Measurements from ENCODE around the gene SDR42E2. TPM values are rescaled to one million over a fixed set of nuclear protein-coding genes. Genes with fewer than 3 reads are reported as not detected.

The SDR42E2 gene
- total RNA-seq, 1 donor from 2014 or later = not detected

DNA sequence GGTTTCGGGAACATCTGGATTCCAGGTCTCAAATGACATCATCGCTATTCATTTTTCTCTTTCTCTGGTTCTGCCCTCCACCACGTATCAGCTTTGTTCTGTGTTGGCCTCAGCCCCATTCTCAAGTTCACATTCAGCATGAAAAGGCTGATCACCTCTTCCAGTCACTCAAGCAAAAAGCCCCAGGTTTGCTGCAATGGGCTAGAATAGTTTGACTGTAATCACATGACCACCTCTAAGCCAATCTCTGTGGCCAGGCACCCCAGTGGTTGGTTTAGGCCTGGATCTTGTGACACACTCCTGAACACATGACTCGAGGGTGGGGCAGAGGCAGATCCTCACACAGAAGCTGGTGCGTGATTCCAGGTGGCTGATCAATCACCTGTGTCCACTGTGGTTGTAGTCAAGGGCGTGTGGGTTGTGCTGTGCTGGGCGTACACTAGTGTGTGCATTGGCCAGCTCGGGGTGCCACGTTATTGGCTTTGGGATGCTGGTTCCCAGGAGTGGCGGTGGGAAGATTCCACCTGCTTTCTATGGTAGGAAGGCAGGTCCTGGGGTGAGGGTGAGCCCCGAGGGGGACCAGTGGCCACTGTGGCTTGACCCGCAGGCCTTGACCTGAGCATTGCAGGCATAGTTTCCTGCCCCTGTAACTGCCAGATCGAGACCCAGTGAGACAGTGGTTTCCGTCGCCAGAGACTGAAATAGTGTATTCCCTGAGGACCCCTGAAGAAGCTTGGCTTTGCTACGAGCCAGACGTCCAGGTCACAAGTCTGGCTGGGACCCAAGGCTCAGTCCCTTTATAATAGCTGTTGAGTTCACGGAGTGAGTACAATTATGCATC lies 55.8 kb downstream of the SDR42E2 start:
- Mint-ChIP-seq H3K4me1 (ENCODE audit: unreplicated experiment) (peaks cover 1% of the 10 kb centered on the region), H3K4me3 (ENCODE audit: unreplicated experiment) (no peak overlapping the region), H3K27ac (ENCODE audit: unreplicated experiment) (no peak overlapping the region), H3K27me3 (ENCODE audit: unreplicated experiment) (no peaks in the 10 kb centered on the region), H3K9me3 (ENCODE audit: unreplicated experiment) (no peaks in the 10 kb centered on the region), H3K36me3 (ENCODE audit: unreplicated experiment) (peaks cover 10% of the 10 kb centered on the region)
- no peak for DNase-seq (ENCODE audit: extremely low spot score, unreplicated experiment)
- TF ChIP-seq, protein P1, sequence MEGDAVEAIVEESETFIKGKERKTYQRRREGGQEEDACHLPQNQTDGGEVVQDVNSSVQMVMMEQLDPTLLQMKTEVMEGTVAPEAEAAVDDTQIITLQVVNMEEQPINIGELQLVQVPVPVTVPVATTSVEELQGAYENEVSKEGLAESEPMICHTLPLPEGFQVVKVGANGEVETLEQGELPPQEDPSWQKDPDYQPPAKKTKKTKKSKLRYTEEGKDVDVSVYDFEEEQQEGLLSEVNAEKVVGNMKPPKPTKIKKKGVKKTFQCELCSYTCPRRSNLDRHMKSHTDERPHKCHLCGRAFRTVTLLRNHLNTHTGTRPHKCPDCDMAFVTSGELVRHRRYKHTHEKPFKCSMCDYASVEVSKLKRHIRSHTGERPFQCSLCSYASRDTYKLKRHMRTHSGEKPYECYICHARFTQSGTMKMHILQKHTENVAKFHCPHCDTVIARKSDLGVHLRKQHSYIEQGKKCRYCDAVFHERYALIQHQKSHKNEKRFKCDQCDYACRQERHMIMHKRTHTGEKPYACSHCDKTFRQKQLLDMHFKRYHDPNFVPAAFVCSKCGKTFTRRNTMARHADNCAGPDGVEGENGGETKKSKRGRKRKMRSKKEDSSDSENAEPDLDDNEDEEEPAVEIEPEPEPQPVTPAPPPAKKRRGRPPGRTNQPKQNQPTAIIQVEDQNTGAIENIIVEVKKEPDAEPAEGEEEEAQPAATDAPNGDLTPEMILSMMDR (IDR thresholded peaks at IDR 0.05) = no peak

DNA sequence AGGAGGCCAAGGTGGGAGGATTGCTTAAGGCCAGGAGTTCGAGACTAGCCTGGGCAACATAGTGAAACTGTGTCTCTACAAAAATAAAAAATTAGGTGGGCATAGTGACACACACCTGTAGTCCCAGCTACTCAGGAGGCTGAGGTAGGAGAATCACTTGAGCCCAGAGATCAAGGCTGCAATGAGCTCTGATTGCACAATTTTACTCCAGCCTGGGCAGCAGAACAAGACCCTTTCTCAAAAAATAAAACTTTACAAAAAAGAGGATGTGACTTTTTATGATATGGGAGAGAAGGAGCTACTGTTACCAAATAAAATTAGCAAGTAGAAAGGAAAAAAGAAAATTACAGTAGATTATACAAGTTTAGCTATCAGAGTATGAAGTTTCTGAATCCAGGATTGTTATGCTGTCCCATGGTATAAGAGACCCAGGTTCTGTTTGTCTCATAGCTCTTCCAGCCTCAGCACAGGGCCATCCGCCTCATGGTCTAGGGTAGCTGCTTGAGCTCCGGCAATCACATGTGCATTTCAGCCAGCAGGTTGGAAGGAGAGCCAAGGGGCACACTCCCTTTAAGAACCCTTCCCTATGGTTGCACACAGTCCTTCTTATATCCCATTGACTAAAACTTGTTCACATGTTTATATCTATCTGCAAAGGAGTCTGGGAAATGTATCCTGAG lies 57.2 kb downstream of the SDR42E2 start:
- H3K27me3 Mint-ChIP-seq (ENCODE audit: unreplicated experiment) = no peaks in the 10 kb centered on the region
- H3K9me3 Mint-ChIP-seq (ENCODE audit: unreplicated experiment) = no peaks in the 10 kb centered on the region
- TF ChIP-seq, protein P1 (IDR thresholded peaks at IDR 0.05) = no peak
- DNase-seq (ENCODE audit: extremely low spot score, unreplicated experiment) = no peak
- no peak overlapping the region for H3K27ac Mint-ChIP-seq (ENCODE audit: unreplicated experiment)
- H3K36me3 Mint-ChIP-seq (ENCODE audit: unreplicated experiment) = peaks cover 1% of the 10 kb centered on the region
- no peak overlapping the region for H3K4me3 Mint-ChIP-seq (ENCODE audit: unreplicated experiment)
- H3K4me1 Mint-ChIP-seq (ENCODE audit: unreplicated experiment) = no peaks in the 10 kb centered on the region

DNA sequence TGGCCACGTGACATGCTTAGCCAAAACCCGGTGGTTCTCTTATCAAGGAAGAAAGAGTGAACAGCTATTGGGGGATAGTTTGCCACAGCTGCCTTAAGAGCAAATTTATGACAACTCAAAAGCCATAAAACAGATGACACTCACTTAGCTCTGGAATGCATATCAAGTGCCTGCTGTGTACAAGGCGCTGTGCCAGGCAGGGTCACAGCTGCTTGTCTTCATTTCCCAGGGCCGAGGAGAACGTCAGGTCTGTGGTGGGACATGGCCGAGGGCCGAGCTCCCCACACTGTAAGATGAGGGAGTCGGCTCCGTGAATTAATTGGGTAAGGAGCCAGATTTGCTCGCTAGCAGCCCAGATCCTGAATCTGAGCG lies 57.7 kb downstream of the SDR42E2 start:
- Mint-ChIP-seq H3K36me3 (ENCODE audit: unreplicated experiment) (no peaks in the 10 kb centered on the region), H3K4me3 (ENCODE audit: unreplicated experiment) (no peak overlapping the region), H3K27ac (ENCODE audit: unreplicated experiment) (no peak overlapping the region), H3K9me3 (ENCODE audit: unreplicated experiment) (no peaks in the 10 kb centered on the region), H3K4me1 (ENCODE audit: unreplicated experiment) (no peaks in the 10 kb centered on the region), H3K27me3 (ENCODE audit: unreplicated experiment) (no peaks in the 10 kb centered on the region)
- DNase-seq (ENCODE audit: extremely low spot score, unreplicated experiment) = no peak
- TF ChIP-seq, protein P1 (IDR thresholded peaks at IDR 0.05) = no peak

DNA sequence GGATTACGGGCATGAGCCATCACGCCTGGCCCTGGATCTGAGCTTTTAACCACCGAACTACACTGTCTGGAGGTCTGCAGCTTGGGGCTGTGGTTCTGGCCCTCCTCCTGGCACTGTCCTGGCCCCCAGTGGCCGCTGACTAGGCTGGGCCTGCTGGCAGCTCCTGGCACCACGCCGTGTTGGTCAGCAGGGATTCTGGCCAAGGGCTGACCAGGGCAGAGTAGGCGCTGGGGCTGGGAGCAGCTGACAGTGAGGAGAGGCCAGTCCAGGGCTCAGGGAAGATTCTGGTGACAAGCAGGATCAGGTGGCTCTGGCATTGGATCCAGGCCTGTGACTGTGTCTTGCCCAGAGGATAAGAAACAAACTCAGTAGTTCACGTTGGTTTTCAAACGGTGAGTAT lies 58.4 kb downstream of the SDR42E2 start:
- TF ChIP-seq, protein P1 (IDR thresholded peaks at IDR 0.05) = no peak
- no peaks in the 10 kb centered on the region for H3K27me3 Mint-ChIP-seq (ENCODE audit: unreplicated experiment)
- no peaks in the 10 kb centered on the region for H3K9me3 Mint-ChIP-seq (ENCODE audit: unreplicated experiment)
- no peak overlapping the region for H3K4me3 Mint-ChIP-seq (ENCODE audit: unreplicated experiment)
- no peaks in the 10 kb centered on the region for H3K4me1 Mint-ChIP-seq (ENCODE audit: unreplicated experiment)
- peaks cover under 1% of the 10 kb centered on the region for H3K36me3 Mint-ChIP-seq (ENCODE audit: unreplicated experiment)
- no peak for DNase-seq (ENCODE audit: extremely low spot score, unreplicated experiment)
- no peak overlapping the region for H3K27ac Mint-ChIP-seq (ENCODE audit: unreplicated experiment)

DNA sequence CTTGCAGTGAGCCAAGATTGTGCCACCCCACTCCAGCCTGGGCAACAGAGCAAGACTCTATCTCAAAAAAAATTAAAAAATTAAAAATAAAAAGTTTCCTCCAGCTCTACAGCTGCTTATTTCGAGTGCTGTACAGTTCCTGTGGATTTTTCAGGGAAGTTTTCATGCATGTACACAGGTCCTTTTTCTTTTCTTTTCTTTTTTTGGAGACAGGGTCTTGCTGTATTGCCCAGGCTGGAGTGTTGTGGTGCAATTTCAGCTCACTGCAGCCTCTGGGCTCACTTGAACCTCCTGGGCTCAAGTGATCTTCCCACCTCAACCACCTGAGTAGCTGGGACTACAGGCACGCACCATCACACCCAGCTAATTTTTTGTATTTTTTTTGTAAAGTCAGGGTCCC lies 59.7 kb downstream of the SDR42E2 start:
- DNase-seq (ENCODE audit: extremely low spot score, unreplicated experiment) = no peak
- Mint-ChIP-seq H3K4me3 (ENCODE audit: unreplicated experiment) (no peak overlapping the region), H3K4me1 (ENCODE audit: unreplicated experiment) (no peaks in the 10 kb centered on the region), H3K36me3 (ENCODE audit: unreplicated experiment) (peaks cover 4% of the 10 kb centered on the region), H3K27ac (ENCODE audit: unreplicated experiment) (no peak overlapping the region), H3K9me3 (ENCODE audit: unreplicated experiment) (no peaks in the 10 kb centered on the region), H3K27me3 (ENCODE audit: unreplicated experiment) (no peaks in the 10 kb centered on the region)
- TF ChIP-seq, protein P1 (IDR thresholded peaks at IDR 0.05) = no peak

Measured in osteocyte (in vitro differentiated cells).